SK-N-MC (cell line): ENCODE results near the gene HSF2BP.
"Not testable (repeated sequence)": the region's sequence is repeated elsewhere in the genome, so short reads cannot be mapped to it uniquely, and the experiment has no call there.

Experiments
- DNase-seq: peaks from one replicate; pipeline ENCODE4 v3.0.0-alpha.2; 2011; ENCODE audit warnings: low read depth, low spot score
- H3K27ac ChIP-seq: fragments of 200-600 bp; sonication (generic); 2 replicates; pipeline ENCODE4 v1.5.1; 2016; ENCODE audit warnings: mixed run types
- H3K36me3 ChIP-seq: fragments of 200-600 bp; sonication (generic); 2 replicates; pipeline ENCODE4 v1.6.1; 2017; ENCODE audit warnings: antibody characterized with exemption, low read length, mixed read lengths; ENCODE audit not compliant: insufficient read depth
- H3K4me3 ChIP-seq: fragments of 200-600 bp; sonication (generic); 2 replicates; pipeline ENCODE4 v1.5.1; 2016
- H3K9ac ChIP-seq: fragments of 200-600 bp; sonication (generic); 2 replicates; pipeline ENCODE4 v1.8.0; 2017; ENCODE audit warnings: mixed run types, mixed read lengths; ENCODE audit not compliant: insufficient read length
- H3K9me3 ChIP-seq: fragments of 200-600 bp; sonication (generic); 2 replicates; pipeline ENCODE4 v1.6.1; 2017; ENCODE audit warnings: low read depth, mild to moderate bottlenecking, antibody characterized with exemption, low read length, moderate library complexity, mixed read lengths
- EZH2 ChIP-seq: fragments of 200-600 bp; sonication (generic); IDR thresholded peaks from one replicate; pipeline ENCODE4 v1.6.1; 2017; ENCODE audit warnings: antibody characterized with exemption
- FOXP2 ChIP-seq: optimal IDR thresholded peaks from 2 replicates; pipeline ENCODE3; 2011; ENCODE audit warnings: mild to moderate bottlenecking, moderate library complexity; ENCODE audit not compliant: insufficient read depth; ENCODE audit errors: extremely low read length, control extremely low read depth
- POLR2AphosphoS5 ChIP-seq: IDR thresholded peaks from 2 replicates; pipeline ENCODE4 v1.6.1; 2012; ENCODE audit warnings: mild to moderate bottlenecking, low read depth, low read length, borderline replicate concordance

The HSF2BP gene

GRCh38 chr21:43658088-43658741, 1.1 kb downstream of the HSF2BP start:
- H3K9ac ChIP-seq: no peak overlapping the region
- H3K27ac ChIP-seq: no peak overlapping the region
- peaks cover 17% of the 10 kb centered on the region for H3K36me3 ChIP-seq

GRCh38 chr21:43657355-43658087, 1.8 kb downstream of the HSF2BP start:
- peak; percentile 55 for DNase-seq
- 0 out of 2 replicates have a peak overlapping the region, but pooled peaks have one; percentile 23 for H3K27ac ChIP-seq
- H3K9me3 ChIP-seq: no peaks in the 10 kb centered on the region
- peaks cover 10% of the 10 kb centered on the region for H3K36me3 ChIP-seq
- TF ChIP-seq POLR2AphosphoS5 (no peak), EZH2 (no peak), FOXP2 (no peak)
- 0 out of 2 replicates have a peak overlapping the region, but pooled peaks have one; percentile 7 for H3K4me3 ChIP-seq
- no peak overlapping the region for H3K9ac ChIP-seq

More at GRCh38 chr21:43658088-43658741, 1.1 kb downstream of the HSF2BP start:
- H3K9me3 ChIP-seq: no peaks in the 10 kb centered on the region
- no peak for TF ChIP-seq FOXP2
- DNase-seq: no peak
- H3K4me3 ChIP-seq: no peak overlapping the region

- no peak overlapping the region for H3K4me3 ChIP-seq
- H3K36me3 ChIP-seq: no peaks in the 10 kb centered on the region
- H3K9ac ChIP-seq: no peak overlapping the region
- H3K27ac ChIP-seq: no peak overlapping the region
- DNase-seq: no peak
- H3K9me3 ChIP-seq: no peaks in the 10 kb centered on the region
- TF ChIP-seq POLR2AphosphoS5: no peak
- TF ChIP-seq EZH2: no peak
- TF ChIP-seq FOXP2: no peak
Observed at GRCh38 chr21:43654806-43655489, 4.3 kb downstream of the HSF2BP start.

GRCh38 chr21:43653626-43654025, 5.7 kb downstream of the HSF2BP start:
- Histone ChIP-seq H3K36me3 (no peaks in the 10 kb centered on the region), H3K9ac (no peak overlapping the region), H3K27ac (no peak overlapping the region), H3K4me3 (no peak overlapping the region), H3K9me3 (no peaks in the 10 kb centered on the region)
- DNase-seq: no peak
- TF ChIP-seq POLR2AphosphoS5 (no peak), EZH2 (no peak), FOXP2 (no peak)

GRCh38 chr21:43652616-43653015, 6.7 kb downstream of the HSF2BP start:
- no peak for TF ChIP-seq FOXP2
- no peak for TF ChIP-seq POLR2AphosphoS5
- no peak for TF ChIP-seq EZH2

GRCh38 chr21:43651926-43652325, 7.4 kb downstream of the HSF2BP start:
- H3K27ac ChIP-seq, H3K4me3 ChIP-seq, H3K9ac ChIP-seq, DNase-seq, H3K36me3 ChIP-seq, H3K9me3 ChIP-seq: not testable (repeated sequence)

More at GRCh38 chr21:43652616-43653015, 6.7 kb downstream of the HSF2BP start:
- H3K36me3 ChIP-seq: no peaks in the 10 kb centered on the region
- no peaks in the 10 kb centered on the region for H3K9me3 ChIP-seq
- no peak for DNase-seq
- no peak overlapping the region for H3K4me3 ChIP-seq
- H3K9ac ChIP-seq: no peak overlapping the region
- H3K27ac ChIP-seq: no peak overlapping the region

- Histone ChIP-seq H3K9ac (no peak overlapping the region), H3K9me3 (no peaks in the 10 kb centered on the region), H3K4me3 (no peak overlapping the region), H3K36me3 (no peaks in the 10 kb centered on the region), H3K27ac (no peak overlapping the region)
- TF ChIP-seq FOXP2 (no peak), POLR2AphosphoS5 (no peak), EZH2 (no peak)
- DNase-seq: no peak
Observed at GRCh38 chr21:43648171-43648570, 11.1 kb downstream of the HSF2BP start.

GRCh38 chr21:43646550-43647260, 12.6 kb downstream of the HSF2BP start:
- Histone ChIP-seq H3K36me3 (no peaks in the 10 kb centered on the region), H3K27ac (no peak overlapping the region), H3K4me3 (peak overlapping the region; percentile 36; the same call in 1 of the 2 replicates), H3K9ac (no peak overlapping the region), H3K9me3 (no peaks in the 10 kb centered on the region)
- no peak for DNase-seq
- peak; percentile 59 for TF ChIP-seq FOXP2
- no peak for TF ChIP-seq EZH2
